Left renal pelvis (tissue), 4 donors: ENCODE measurements around the gene WEE2. TPM values are rescaled to one million over a fixed set of nuclear protein-coding genes. Genes with fewer than 3 reads are reported as not detected.

Experiments used
- DNase-seq, 4 donors: peaks; one replicate each; pipeline ENCODE4 v3.0.0-alpha.2; 2013; ENCODE audit warnings: low read depth in 4 of 4, low spot score in 3 of 4
- polyA plus RNA-seq, 4 donors: library from polyadenylated mRNA; unstranded; fragments of 120-200 nt; gene quantifications; one replicate each; pipeline ENCODE4 v1.2.1, GENCODE V29; 2013; ENCODE audit not compliant: insufficient read length in 4 of 4

WEE2 gene
- under 1 TPM; 0.19 to 0.60 (median 0.32) TPM for polyA plus RNA-seq

DNA sequence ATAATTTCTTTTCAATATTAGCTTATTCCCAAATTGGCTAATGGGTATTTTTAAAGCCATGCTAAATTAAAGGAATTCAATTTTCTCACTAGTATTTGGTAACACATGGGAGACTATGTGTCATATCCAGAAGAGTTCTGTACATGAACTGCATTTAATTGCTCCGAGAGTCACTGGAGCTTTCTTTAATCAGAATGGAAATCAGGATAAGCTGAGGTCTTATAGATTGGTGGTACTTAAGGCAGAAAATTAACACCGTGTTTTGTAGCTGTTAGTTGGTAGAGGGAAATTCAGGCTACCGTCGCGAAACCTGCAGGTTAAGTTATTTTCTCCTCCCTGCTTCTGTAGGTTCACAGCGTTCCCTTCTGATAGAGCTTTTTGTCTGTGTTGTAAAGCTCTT lies at the start of gene WEE2:
WEE2 (plus strand) TSS at position 3 of the 400 bp plus-strand sequence. CDS start 406 bp downstream, outside the sequence.
- DNase-seq, result no peak

DNA sequence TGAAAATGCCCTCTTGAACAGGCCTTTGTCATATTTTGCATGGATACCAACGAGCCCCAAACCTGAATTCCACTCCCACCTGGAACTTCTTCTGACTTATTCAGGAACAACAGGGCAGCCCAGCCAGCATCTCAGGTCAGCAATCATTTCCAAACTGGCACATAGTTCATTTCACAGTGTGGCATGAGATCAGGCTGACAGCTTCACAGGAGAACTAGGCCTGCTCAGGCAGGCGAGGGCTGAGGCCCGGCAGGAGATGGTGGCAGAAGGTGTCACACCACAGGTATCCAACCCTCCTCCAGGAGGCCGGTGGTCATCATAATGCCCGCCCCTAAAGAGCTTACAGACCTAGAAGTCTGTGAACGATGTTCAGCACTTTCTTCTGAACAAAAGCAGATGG lies 48.7 kb upstream of the WEE2 start:
- no peak for DNase-seq

DNA sequence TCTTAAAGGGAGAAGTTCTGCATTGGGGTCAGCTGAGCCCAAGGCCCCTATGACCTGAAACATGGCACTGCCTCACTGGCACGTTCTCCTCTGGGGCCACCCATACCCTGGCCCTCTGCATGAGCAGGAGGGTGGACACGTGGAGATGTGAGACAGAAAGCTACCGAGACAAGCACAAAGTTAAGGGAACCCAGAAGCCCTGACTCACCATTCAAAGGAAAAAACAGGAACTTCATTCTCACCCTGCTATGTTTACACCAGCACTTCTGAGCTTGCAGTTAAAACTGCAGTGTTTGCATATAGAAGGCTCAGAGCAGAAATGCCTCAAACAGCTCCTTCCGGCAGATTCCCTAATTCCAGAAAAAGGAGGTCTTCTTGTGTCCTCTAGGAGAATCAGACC lies 47.9 kb upstream of the WEE2 start:
- no peak for DNase-seq

DNA sequence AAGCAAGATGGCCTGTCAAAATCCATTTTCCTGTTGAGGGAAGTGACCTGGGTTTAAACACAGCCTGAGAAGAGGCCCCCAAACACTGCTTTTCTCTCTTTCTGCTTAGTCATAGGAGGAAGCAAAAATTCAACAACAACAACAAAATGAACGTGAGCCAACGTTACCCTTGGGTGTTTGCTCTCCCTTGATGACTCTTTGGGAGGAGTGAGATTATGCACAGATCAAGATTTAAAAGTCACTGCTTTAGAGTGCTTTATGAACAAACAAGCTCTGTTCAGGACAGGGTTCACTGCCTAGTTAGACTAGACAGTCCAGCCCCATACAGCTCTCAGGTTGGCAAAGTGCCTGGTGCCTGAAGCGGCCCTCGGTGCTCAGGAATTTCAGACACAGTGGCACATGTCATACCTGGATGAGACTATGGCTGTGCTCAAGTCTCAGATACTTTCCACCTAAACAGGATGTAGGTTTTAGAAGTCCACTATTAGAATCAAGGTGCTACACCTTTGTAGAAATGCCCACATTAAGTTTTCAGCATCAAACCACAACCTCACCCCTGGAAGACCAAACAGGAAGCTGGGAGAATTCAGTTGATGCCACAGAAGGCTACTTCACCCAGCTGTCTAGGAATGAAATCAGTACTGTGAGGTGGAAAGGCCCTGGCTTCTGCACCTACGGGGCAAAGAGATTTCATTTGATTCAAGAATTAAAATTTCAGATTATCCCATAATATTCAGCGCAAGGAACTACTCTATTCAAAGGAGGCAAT lies 44.9 kb upstream of the WEE2 start:
- DNase-seq, result no peak

DNA sequence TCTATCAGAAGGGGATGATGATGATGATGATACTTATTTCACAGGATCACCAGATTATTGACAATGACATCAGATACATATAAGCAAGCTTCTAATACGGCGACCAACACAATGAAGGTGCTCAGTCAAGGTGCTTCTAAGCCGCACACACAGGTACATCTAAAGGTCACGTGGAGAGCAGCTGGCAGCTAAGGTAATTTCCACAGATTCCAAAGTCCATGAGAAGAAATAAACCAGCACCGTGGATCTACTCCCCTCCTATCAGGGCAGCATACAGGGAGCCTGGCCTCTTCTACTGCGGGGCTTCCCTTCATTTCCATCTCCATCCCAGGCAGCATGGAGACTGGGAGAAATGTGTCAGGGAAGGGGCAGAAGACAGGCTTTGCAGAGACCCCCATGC lies 43.7 kb upstream of the WEE2 start:
- no peak for DNase-seq

DNA sequence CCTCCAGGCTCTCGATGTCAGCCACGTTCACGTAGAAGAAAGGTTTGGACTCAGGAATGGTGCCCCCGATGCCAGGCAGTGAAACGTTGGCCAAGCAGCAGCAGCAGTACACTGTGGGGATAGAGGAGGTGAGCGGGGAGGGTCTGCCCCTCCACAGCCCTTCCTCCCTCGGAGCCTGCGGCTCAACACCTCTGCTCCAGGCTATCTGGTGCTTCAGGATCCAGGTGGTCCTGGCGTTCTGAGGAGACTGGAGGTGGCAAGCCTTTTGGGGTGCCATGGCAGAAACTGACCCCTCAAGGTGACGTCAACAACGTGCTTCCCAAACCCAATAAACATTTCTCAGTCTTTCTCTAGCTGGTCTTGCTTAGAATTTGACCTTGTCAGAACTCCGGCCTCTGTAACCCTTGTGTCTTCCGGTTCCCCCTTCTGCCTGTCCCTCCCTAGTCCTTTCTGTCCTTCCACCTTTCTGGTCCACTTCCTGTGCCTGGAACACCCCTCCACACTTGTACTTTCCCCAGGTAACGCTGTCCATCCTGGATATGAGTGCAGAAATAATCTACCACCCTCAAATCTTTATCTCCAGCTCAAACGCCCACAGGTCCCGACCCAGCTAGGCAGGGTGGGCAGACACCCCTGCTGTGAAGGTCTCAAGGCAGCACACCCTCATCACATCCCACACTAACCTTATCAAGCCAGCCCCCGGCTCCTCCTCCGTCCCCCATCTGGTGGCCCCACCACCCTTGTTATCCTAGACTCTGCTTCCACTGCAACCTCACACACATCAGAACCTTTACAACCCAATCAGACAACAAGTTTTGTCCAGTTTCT lies 42.7 kb upstream of the WEE2 start:
- no peak for DNase-seq

DNA sequence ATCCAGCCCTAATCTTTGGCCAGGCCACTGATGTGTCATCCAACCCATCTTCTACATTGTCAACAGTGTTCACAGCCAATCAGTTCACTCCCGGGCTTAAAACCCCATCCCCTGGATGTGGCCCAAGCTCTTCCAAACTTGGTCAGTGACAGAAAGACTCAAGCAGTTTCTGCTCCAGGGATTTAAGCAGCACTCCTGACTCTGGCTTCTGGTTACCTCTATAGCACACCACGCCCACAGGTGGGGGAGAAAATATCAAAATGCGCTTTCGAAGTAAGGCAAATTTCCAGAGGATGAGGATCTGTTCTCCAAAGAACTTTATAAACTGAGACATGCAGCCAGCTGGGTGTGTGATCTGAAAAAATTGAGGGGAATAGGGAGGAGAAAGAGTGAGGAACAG lies 42.1 kb upstream of the WEE2 start:
- DNase-seq, result no peak

DNA sequence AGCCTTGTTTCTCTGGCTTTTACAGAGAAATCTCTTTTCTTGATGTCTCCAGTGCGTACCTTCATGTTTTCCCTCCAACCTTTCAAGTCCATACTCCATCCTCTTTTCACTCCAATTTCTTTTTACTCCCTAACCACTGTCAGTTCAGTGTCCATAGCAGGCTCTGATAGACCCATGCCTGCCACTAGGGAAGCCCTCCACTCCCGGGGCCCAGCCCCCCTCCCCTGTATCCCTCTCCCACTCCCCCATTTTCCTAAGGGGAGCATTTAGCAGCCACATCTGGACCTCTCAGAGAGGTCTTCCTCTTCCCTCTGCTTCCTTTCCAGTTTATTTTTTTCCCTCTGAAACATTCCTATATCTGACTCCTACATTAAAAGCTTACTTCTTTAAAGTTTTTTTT lies 39.3 kb upstream of the WEE2 start:
- no peak for DNase-seq

DNA sequence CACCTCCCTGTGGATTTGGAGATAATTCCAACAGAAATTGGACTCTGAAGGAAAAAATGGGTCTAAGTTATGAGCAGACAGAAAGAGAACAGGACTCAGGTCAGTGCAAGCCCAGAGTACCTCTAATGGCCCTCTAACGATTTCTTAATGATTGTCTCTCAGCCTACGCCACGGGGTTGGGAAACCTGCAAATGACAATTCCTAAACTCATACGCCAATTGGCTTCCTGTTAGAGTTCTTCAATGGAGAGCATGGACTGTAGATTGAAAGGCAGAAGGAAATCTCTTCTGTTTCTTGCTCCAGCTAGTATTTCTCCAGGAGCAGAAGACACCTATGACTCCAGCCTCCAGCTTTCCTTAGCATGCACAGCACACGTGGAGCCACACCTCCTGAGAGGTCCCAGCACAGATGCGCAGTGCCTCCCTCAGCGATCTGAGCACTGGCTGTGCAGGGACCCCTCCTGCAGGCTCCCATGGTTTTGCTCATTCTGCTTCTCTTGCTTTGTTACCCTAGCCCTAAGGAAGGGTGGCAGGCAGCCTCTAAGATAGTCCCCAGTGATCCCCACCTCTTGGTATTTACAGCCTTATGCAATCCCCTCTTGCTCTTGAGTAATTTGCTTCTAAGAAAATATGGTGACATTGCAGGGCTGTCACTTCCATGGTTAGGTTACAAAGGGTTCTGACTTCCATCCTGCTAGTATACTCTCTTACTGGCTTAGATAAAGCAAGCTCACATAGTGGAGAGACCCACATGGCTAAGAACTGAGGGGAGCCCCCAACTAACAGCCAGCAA lies 36.3 kb upstream of the WEE2 start:
- no peak for DNase-seq

DNA sequence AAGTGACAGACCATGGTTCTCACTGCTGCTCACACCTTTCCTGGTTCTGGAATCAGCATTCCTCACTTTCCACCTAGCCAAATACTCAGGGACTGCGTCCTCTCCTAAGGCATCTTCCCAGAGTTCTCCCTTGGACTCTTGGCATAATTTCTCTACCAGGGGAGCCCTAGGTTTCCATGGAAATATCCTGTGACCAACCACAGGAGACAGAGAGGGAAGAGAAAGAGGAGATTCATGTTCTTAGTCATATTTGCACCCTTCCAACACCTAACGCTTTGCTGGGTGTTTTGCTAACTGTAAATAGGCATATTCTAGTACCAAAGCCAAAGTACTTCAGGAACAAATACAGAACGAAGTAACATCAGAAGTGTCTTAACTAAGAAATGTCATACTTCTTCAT lies 34.8 kb upstream of the WEE2 start:
- DNase-seq, result no peak

DNA sequence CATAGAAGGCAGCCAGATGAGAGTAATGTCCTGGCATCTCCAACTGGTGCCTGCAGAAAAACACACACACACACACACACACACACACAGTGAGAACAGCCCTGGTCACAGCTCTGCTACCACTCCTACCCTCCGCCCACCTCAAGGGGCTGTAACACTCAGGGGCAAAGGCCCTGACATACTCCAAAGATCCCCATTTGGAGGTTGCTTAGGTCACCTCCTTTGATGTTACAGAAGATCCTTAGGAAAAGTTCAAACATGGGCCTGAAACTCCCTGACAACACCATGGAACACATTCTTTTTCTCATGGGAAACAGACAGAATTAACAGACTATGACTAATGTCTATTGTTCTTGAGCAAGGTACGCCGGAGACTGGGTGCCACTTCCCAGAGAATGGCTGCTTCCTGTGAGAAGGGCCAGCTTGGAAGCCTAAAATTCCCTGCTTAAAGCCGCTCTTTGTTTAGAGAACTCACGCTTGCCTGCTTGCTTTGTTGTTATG lies 33.9 kb upstream of the WEE2 start:
- no peak for DNase-seq

DNA sequence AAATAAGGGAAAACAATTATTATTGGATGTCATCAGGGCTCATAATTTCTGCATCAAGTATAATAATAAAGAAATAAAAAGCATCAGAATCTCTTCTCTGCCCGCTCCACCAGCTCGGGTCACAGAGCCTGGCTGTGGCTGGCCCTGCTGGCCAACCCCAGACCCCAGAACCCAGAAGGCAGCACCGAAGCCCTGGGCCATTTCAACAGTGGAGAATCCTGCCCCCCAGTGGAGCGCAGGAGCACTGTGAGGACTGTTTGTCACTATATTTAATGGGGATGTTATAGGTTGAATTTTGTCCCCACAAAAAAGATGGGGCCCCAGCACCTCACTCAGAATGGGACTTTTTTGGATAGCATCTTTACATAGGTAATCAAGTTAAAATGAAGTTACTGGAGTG lies 33.5 kb upstream of the WEE2 start:
- DNase-seq, result no peak

DNA sequence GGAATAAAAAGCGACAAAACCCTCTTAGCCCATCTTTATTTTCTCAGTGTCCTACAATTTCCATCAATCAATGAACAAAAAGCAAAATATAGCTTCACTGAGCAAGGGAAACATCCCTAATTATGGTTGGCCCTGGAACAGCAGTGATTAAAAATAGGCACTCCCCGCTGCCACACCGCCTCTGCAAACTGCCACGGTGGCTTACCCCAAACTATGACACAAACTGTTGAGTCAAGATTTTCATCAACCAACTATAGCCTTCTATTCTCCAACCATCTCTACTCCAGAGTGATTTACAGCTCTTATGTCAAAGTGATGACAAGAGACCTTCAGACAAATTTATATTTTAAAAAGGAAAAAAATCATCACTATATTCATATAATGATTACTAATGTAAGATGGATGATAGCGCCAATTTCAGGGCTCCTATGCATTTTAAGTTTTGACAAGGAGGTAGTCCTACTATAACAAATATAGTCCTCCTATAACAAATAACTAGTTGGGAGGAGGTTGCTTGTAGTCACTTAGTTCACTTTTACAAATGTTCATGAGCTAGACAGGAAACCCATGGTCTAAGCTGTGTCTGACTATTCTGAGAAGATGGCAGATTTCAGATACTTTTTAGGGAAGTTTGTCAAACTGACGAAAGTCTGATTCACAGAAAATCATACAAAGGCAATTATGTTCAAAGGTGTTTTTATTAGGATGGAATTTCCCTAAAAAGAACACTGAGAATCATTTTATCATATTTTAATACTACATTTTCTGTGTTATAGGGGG lies 32.5 kb upstream of the WEE2 start:
- no peak for DNase-seq

DNA sequence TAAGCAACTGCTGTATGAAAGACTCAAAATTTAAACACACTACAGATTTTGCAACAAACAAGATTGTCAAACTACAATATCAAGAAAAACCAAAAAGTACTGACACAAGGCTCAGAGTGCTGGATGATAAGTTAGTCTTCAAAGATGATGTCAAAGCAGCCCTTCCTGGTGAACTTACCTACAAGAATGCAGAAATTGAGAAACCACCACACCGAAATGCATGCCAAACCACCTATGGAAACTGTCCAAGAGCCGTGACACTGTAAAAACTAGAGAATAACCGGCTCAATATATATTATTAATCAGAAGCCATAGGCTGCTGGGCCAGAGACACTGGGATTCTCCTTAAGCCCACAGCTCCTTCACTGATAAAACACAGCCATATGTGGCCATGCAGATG lies 31.5 kb upstream of the WEE2 start:
- no peak for DNase-seq

DNA sequence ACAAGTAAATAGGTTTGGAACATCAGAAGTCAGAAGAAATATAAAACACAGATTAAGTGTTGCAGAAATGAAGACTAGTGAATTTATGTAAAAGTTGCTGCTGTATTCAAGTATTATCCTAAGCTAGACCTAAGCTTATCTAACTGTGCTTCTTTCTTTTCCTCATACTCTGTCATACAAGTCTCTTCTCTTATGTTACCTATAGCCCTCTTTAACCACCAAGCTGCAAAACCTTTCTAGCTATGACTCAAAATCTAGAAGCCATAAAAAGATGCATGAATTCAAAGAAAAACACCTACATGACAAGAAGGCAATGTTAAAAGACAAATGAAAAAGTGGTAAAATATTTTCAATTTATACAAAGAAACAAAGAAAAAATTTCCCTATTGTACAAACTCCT lies 29.1 kb upstream of the WEE2 start:
- DNase-seq, result no peak

DNA sequence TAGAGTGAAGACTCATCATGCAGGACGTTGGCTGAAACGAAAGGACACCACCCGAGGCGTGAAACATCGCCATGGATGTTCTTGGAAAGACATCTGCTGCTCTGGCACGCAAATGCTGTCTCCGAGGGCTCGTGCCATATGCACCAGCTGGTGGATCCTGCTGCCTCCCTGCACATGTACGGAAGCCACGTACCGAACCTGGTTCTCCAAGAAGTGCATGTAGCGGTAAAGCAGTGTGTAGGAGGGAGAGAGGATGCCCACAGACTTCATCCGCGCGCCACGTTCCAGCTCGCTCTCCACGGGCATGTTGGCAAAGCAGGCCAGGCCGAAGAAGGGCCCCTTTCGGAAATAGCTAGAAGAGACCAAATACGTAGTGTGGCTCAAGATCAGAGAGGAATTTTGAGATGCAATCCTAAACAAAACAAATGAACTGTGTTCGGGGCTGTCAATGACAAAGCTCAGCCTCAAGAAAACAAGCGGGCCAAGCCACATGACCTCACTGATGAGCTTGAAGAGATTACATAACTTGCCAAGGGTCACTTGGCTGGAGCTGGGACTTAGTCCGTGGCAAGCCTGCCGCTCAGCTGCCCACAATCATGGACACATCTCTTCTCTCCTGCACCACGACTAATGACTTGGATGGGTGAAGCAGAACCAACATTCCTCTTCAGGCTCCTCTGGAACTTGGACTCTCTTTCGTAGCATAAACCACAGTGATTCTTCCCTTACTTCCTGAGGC lies 22.7 kb upstream of the WEE2 start:
- DNase-seq, result no peak

DNA sequence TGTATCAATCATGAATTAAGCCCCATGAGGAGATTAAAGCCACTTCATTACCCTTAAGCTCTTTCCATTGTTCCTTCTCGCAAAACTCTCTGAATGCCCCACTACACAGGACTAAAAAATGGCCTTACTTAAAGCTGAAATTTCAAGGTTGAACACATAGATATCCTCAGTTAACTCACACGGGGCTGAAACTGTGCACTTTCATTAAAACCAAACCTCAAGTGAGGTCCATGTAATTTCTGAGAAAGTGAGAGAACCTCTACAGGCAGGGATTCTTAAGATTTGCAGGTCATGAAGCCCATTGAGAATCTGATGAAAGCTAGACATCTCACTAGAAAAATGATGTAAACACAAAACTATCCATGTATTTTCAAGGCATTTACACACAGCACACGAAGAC lies 22.1 kb upstream of the WEE2 start:
- DNase-seq, result no peak

DNA sequence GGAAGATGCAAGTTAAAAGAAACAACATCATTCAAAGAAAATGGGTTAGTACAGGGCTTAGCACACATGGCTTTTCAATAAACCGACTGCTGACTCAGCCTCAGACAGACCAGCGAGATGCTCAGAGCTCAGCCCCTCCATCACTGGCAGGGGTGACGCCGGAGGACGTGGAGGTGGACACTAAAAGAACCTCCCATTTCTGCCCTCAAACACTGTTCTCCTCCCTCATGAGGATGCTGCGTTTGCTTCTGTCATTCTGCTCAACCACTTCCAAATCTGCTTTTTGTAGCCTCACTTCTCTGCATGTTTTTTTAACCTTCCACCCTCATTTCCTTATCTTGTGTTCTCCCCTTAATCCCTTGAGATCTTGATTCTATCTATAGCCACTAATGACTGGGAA lies 21.5 kb upstream of the WEE2 start:
- DNase-seq, result no peak

DNA sequence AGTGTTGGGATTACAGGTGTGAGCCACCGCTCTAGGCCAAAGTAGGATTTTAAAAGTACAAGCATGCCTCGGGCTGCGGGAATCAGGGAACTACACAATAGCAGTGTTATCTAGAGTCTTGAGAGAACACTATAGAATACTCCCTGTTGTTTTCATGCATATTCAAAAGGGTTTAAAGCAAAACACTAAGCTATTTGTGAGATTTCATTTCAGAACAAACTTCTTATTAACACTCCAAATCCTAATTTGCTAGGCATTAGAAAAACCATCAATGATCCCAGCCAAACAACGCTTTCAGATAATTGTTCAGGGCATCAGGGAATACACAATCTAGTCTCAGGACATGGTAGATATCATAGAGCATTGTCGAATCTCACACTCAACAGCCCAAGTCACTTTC lies 20.1 kb upstream of the WEE2 start:
- no peak for DNase-seq
